ENCODE data around the gene LGR6. TPM values are rescaled to one million over a fixed set of nuclear protein-coding genes. Genes with fewer than 3 reads are reported as not detected.
"Not testable (repeated sequence)": the region's sequence is repeated elsewhere in the genome, so short reads cannot be mapped to it uniquely, and the experiment has no call there.

The LGR6 gene
- total RNA-seq, 2 donors from 2014 or later = 0.21 TPM; not detected in 1

DNA sequence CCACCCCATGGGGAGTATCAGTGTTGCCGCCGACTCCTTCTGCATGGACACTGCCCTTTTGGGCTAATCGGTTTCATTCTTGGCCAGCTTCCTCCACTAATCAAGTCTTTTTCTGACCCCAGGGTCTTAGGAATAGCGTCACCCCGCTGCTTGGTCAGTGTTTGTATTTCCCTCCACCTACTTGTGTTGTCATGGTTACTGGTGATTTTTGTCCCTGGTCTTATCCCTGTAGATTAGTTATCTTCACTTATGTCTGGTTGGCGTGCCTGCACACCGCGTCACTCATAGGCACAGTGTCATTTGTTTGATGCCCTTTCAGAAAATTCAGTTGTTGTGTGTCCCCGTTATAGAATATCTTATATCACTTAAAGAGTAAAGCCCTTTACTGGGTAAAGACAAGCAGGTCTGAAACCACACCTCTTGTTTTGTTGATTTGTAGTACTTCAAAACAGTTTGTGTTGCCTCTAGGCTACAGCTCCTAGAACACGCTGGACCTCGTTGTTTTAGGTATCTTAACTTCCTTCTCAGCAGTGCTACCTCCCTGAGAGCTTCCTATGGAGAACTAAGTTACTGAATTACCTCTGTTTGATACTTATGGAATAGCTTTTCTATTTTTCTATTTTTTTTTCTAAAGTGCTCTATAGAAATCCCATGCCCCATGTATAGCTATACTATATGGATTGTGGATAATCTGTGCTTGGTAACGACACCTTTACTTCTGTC lies 155.8 kb downstream of the LGR6 start:
- Mint-ChIP-seq H3K36me3 (ENCODE audit: low read depth) (no peaks in the 10 kb centered on the region), H3K9me3 (no peaks in the 10 kb centered on the region), H3K27me3 (no peaks in the 10 kb centered on the region), H3K4me3 (peak overlapping the region; percentile 86), H3K27ac (peak overlapping the region; percentile 96), H3K4me1 (peaks cover 16% of the 10 kb centered on the region)
- ATAC-seq (replicated peaks) = peak; percentile 17

DNA sequence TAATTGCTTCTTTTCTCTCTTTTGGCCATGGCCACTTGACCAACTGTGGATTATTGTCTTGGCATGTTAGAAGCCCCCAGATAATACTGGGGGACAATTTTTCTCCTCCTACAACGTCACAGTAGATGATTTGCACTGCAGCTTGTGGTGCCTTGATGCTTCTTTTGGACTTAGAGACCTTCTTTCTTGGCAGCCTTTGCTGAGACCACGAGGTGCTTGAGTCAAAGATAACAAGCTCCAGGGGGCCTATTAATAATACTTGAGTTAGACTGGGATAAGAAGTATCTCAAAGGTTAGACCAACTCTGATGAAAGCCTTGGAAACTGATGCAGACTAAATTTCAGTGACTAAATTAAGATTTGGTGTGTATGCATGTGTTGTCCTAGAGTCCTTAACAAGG lies 158.1 kb downstream of the LGR6 start:
- no peaks in the 10 kb centered on the region for H3K9me3 Mint-ChIP-seq
- no peaks in the 10 kb centered on the region for H3K36me3 Mint-ChIP-seq (ENCODE audit: low read depth)
- peaks cover 16% of the 10 kb centered on the region for H3K4me1 Mint-ChIP-seq
- ATAC-seq (replicated peaks) = no peak
- no peak overlapping the region for H3K4me3 Mint-ChIP-seq
- no peak overlapping the region for H3K27ac Mint-ChIP-seq
- no peaks in the 10 kb centered on the region for H3K27me3 Mint-ChIP-seq

DNA sequence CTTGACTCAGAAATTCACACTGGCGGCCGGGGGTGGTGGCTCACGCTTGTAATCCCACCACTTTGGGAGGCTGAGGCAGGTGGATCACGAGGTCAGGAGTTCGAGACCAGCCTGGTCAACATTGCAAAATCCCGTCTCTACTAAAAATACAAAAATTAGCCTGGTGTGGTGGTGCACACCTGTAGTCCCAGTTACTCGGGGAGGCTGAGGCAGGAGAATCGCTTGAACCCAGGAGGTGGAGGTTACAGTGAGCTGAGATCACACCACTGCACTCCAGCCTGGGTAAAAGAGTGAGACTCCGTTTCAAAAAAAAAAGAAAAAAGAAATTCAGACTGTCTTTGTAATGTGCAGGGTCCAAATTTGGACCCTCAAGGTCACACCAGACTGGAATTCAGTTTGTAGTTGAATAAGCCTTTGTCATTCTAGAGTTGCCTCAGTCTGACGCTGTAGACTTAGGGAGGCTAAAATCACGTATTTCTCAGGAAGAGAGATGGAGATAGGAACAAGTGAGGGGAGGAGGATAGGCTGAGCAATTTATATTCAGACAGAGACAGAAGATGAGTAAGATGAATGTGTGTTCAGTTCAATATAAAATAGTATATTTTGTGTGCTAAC lies 159.1 kb downstream of the LGR6 start:
- peaks cover 15% of the 10 kb centered on the region for H3K4me1 Mint-ChIP-seq
- H3K27me3 Mint-ChIP-seq; ATAC-seq (replicated peaks); H3K27ac Mint-ChIP-seq; H3K36me3 Mint-ChIP-seq (ENCODE audit: low read depth); H3K9me3 Mint-ChIP-seq; H3K4me3 Mint-ChIP-seq: not testable (repeated sequence)

DNA sequence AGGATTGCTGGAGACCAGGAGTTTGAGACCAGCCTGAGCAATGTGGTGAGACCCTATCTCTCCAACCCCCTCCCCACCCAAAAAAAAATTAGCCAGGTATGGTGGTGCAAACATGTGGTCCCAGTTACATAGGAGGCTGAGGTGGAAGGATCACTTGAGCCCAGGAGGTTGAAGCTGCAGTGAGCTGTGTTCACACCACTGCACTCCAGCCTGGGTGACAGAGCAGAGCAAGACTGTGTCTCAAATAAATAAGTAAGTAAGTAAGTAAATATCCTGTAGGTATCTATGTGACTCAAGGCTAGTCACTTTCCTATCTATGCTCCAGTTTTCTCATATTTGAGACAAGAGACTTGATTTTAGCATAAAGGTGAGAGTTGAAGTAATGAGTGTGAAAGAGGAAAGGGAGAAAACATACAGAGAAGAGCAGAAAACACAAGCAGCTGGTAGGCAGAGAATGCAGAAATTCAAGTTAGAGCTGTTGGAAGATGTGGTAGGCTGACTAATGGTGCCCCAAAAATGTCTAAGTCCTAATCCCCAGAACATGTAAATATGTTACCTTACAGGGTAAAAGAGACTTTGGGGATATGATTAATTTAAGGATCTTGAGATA lies 162.4 kb downstream of the LGR6 start:
- no peak overlapping the region for H3K4me3 Mint-ChIP-seq
- no peaks in the 10 kb centered on the region for H3K9me3 Mint-ChIP-seq
- H3K36me3 Mint-ChIP-seq (ENCODE audit: low read depth) = no peaks in the 10 kb centered on the region
- ATAC-seq (replicated peaks) = peak; percentile 42
- H3K4me1 Mint-ChIP-seq = no peaks in the 10 kb centered on the region
- no peak overlapping the region for H3K27ac Mint-ChIP-seq
- H3K27me3 Mint-ChIP-seq = no peaks in the 10 kb centered on the region

DNA sequence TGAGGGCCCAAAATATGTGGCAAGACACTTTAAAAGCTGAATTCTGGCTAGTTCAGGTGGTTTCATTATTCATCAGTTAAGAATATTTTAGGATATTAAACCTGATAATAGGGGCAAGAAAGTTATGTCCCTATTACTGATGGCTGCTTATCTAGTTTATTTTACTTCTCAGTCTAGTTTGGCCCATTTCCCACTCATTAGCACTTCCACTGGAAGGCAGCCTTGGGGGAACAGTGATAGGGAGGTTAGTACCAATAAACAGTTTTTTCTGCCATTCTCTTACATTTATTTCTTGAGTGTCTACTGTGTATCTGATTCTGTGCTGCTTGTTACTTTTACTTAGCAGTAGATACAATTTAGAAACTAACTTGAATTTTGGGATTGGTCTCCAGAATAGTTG lies 163.9 kb downstream of the LGR6 start:
- no peaks in the 10 kb centered on the region for H3K9me3 Mint-ChIP-seq
- H3K36me3 Mint-ChIP-seq (ENCODE audit: low read depth) = no peaks in the 10 kb centered on the region
- no peak for ATAC-seq (replicated peaks)
- no peaks in the 10 kb centered on the region for H3K27me3 Mint-ChIP-seq
- no peak overlapping the region for H3K4me3 Mint-ChIP-seq
- H3K27ac Mint-ChIP-seq = no peak overlapping the region
- H3K4me1 Mint-ChIP-seq = peaks cover 3% of the 10 kb centered on the region

DNA sequence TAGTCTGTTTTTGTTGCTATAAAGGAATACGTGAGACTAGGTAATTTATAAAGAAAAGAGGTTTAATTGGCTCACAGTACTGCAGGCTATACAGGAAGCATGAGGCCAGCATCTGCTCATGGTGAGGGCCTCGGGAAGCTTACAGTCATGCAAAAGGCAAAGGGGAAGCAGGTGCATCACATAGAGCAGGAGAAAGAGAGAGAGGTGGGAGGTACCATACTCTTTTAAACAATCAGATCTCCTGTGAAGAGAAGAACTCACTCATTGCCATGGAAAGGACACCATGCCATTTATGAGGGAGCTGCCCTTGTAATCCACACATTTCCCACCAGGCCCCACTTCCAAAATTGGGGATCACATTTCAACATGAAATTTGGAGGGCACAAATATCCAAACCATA lies 167.6 kb downstream of the LGR6 start:
- ATAC-seq (replicated peaks) = no peak
- no peak overlapping the region for H3K4me3 Mint-ChIP-seq
- no peak overlapping the region for H3K27ac Mint-ChIP-seq

DNA sequence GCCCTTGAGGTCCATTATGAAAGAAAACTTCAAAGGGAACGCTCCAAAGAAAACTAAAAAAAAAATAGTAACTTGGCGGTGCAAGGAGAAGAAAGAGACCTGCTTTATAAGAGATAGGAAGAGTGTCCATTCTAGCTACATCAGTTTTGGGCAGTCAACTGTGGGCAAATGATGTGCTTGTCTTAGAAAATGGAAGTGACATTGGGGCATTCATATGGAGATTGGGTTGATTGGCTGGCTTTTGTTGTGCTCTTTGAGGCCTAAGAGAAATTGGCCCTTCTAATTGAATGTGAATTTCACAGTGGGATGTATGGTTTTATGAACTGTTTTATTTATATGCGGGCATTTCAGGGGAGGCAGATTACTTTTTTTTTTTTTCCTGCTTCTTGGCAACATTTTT lies 168.1 kb downstream of the LGR6 start:
- Mint-ChIP-seq H3K4me1 (peaks cover 3% of the 10 kb centered on the region), H3K36me3 (ENCODE audit: low read depth) (no peaks in the 10 kb centered on the region), H3K9me3 (no peaks in the 10 kb centered on the region), H3K4me3 (no peak overlapping the region), H3K27me3 (no peaks in the 10 kb centered on the region), H3K27ac (no peak overlapping the region)
- ATAC-seq (replicated peaks) = no peak

More for the DNA sequence above, 167.6 kb downstream of the LGR6 start:
- Mint-ChIP-seq H3K4me1 (peaks cover 3% of the 10 kb centered on the region), H3K27me3 (no peaks in the 10 kb centered on the region), H3K36me3 (ENCODE audit: low read depth) (no peaks in the 10 kb centered on the region), H3K9me3 (no peaks in the 10 kb centered on the region)

DNA sequence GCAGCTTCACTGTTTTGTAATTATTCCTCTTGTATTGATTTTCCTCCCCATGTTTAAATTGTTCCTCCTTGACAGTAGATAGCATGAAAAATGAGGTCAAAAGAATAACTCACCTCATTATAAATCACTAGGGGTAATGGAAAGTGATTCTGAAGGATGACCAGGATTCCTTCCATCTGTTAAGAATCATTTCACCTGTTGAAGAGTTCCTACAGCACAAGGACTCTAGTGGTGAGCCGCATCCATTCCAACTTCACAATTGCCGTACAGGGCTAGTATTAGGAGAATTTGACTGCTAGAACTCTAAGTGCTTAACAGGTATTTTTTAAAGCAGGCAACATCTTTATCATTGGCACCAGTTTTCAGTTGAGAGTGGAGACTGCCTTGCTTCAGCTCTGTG lies 168.6 kb downstream of the LGR6 start:
- Mint-ChIP-seq H3K27me3 (no peaks in the 10 kb centered on the region), H3K4me3 (no peak overlapping the region), H3K9me3 (no peaks in the 10 kb centered on the region), H3K36me3 (ENCODE audit: low read depth) (no peaks in the 10 kb centered on the region), H3K4me1 (peaks cover 3% of the 10 kb centered on the region), H3K27ac (no peak overlapping the region)
- no peak for ATAC-seq (replicated peaks)

DNA sequence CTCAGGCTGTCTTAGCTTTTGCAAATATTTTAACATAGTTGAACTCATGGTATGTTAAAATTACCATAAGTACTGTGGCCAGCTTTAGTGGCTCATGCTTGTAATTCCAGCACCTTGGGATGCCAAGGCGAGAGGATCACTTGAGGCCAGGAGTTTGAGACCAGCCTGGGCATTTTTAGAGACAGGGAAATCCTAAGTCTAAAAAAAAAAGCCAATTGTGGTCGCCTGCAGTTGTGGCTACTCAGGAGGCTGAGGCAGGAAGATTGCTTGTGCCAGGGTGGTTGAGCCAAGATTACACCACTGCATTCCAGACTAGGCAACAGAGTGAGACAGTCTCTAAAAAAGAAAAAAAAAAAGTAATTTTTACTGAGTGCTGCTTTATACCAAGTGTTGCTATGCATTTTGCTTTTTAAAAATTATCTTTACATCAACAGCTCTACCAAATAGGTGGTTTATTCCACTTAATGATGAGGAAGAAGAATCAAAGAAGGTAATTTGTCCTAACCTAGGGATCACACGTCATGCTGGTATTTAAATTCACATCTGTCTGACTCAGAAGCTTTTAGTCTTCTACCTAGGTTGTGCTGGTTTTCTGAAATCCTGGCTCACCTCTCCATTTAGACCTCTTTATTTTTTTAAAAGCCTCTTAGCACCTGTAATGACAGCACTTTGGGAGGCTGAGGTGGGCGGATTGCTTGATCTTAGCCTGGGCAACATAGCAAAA lies 171.7 kb downstream of the LGR6 start:
- Mint-ChIP-seq H3K36me3 (ENCODE audit: low read depth) (no peaks in the 10 kb centered on the region), H3K4me3 (no peak overlapping the region), H3K27me3 (no peaks in the 10 kb centered on the region), H3K27ac (no peak overlapping the region), H3K9me3 (no peaks in the 10 kb centered on the region), H3K4me1 (peaks cover 3% of the 10 kb centered on the region)
- ATAC-seq (replicated peaks) = no peak

DNA sequence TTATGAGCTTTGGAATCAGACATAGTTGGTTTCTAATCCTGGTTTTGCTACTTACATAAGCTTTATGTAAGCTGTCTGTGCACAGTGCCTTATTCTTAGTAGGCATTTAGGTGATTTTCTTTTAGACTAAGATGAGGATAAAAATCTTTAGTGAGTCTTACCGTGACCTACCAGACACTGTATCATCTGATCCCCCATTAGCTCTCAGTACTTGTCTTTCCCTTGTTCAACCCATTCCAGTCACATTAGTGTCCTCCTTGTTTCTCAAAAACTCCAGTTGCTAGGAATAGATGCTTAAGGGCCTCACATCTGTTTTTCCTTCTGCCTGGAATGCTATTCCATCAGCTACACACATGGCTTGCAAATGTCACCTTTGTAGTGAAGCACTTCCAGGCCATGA lies 173.7 kb downstream of the LGR6 start:
- ATAC-seq (replicated peaks) = no peak
- no peaks in the 10 kb centered on the region for H3K27me3 Mint-ChIP-seq
- H3K27ac Mint-ChIP-seq = no peak overlapping the region
- no peaks in the 10 kb centered on the region for H3K9me3 Mint-ChIP-seq
- H3K36me3 Mint-ChIP-seq (ENCODE audit: low read depth) = no peaks in the 10 kb centered on the region
- H3K4me3 Mint-ChIP-seq = no peak overlapping the region
- H3K4me1 Mint-ChIP-seq = no peaks in the 10 kb centered on the region

Other genes with a start within 250 kb of the LGR6 start
- gene LMOD1, start 247.3 kb upstream of the LGR6 start, total RNA-seq = not detected
- gene TIMM17A, start 238.3 kb upstream of the LGR6 start, total RNA-seq = 10 to 100 TPM; 40.5 to 93.4 TPM
- 10 to 100 TPM; 36.9 to 39.8 TPM for gene RNPEP, start 211.2 kb upstream of the LGR6 start, total RNA-seq
- gene ELF3, start 183.2 kb upstream of the LGR6 start, total RNA-seq = under 1 TPM; 0.32 to 0.64 TPM
- gene GPR37L1, start 70.9 kb upstream of the LGR6 start, total RNA-seq = not detected
- gene ARL8A, start 49.1 kb upstream of the LGR6 start, total RNA-seq = 10 to 100 TPM; 43.6 to 51.4 TPM
- 100 to 1,000 TPM; 238 to 281 TPM for gene PTPN7, start 33.2 kb upstream of the LGR6 start, total RNA-seq
- gene UBE2T, start 148.1 kb downstream of the LGR6 start, total RNA-seq = 10 to 100 TPM; 59.7 to 83.7 TPM
- 10 to 100 TPM; 21.6 to 26.0 TPM for gene PPP1R12B, start 154.9 kb downstream of the LGR6 start, total RNA-seq